HTR-8/SVneo (cell line): ENCODE measurements around the gene CNTD1.
"Not testable (repeated sequence)": the region's sequence is repeated elsewhere in the genome, so short reads cannot be mapped to it uniquely, and the experiment has no call there.

Experiments used
- DNase-seq: peaks from one replicate; pipeline ENCODE4 v3.0.0; 2011; ENCODE audit warnings: low spot score, mixed read lengths; ENCODE audit not compliant: insufficient read length
- FAIRE-seq: peaks from 2 replicates; lab custom pipeline; 2011; peaks lifted over from hg19 to GRCh38; lab: Jason Lieb, UNC

The CNTD1 gene

DNA sequence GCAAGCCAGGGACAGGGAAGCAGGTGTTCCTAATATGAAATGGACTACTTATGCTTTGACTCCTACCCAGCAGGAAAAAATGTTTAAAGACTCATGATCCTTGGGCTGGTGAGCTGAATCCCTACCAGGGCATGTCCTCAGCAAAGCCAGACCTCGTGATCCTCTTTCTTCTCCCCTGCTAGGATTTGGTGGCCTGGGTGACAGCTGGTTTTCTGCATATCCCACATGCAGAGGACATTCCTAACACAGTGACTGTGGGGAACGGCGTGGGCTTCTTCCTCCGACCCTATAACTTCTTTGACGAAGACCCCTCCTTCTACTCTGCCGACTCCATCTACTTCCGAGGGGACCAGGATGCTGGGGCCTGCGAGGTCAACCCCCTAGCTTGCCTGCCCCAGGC is 57.4 kb downstream of the CNTD1 start:
- not testable (repeated sequence) for DNase-seq, FAIRE-seq

GRCh38 chr17:42856516-42856915 is 57.9 kb downstream of the CNTD1 start:
- not testable (repeated sequence) for DNase-seq, FAIRE-seq

DNA sequence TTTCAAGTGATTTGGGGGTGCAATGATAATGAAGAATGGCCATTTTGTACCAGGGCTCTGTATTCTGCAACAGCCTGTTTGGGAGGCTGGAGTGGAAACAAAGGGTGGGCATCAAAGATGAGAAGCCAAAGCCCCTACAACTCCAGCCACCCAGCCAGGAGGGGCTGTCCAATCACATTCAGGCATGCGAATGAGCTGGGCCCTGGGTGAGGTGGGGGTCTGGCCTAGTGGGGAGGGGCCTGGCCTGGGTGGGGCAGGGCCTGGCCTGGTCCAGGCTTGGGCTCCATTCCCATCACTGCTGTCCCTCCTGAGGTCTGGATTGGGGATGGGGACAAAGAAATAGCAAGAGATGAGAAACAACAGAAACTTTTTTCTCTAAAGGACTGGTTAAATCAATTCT is 58.7 kb downstream of the CNTD1 start:
- DNase-seq: no peak
- no peak for FAIRE-seq
